ENCODE measurements around the gene SNRPA1. TPM values are rescaled to one million over a fixed set of nuclear protein-coding genes. Genes with fewer than 3 reads are reported as not detected.
A peak's percentile ranks its signal among the peaks of the same experiment; 100 is the strongest.
"Not testable (repeated sequence)": the region's sequence is repeated elsewhere in the genome, so short reads cannot be mapped to it uniquely, and the experiment has no call there.

The SNRPA1 gene
- total RNA-seq, 4 donors from 2014 or later: 28.4 to 50.6 (median 40.0) TPM

- TF ChIP-seq EP300 (IDR thresholded peaks at IDR 0.05) (no peak), CTCF (IDR thresholded peaks at IDR 0.05) (peak; percentile 38 to 66 (median 44)), POLR2A (IDR thresholded peaks at IDR 0.05) (no peak)
- WGBS, 2 donors: 72 to 76% methylated on average over 8 of the region's 8 CpGs
- no peak overlapping the region for H3K4me3 ChIP-seq
- no peak overlapping the region for H3K27ac ChIP-seq
- H3K4me1 ChIP-seq: peaks cover 0 to 49% (median 16%) of the 10 kb centered on the region in 4 donors
- no peaks in the 10 kb centered on the region for H3K27me3 ChIP-seq
- DNase-seq (ENCODE audit: low spot score in 2 of 2): peak in 1 of 2 donors; percentile 33
- no peaks in the 10 kb centered on the region for H3K9me3 ChIP-seq
- H3K36me3 ChIP-seq: peaks cover 0 to 68% (median 11%) of the 10 kb centered on the region in 3 donors
These were observed 6.0 kb downstream of the SNRPA1 start for GRCh38 chr15:101288905-101289513.

GRCh38 chr15:101287342-101287741, 7.7 kb downstream of the SNRPA1 start:
- WGBS, 2 donors: 92 to 93% methylated on average over 6 of the region's 6 CpGs
- DNase-seq (ENCODE audit: low spot score in 2 of 2); H3K4me3 ChIP-seq; H3K27ac ChIP-seq; H3K27me3 ChIP-seq; H3K9me3 ChIP-seq: not testable (repeated sequence)
- H3K36me3 ChIP-seq: peaks cover 0 to 85% (median 11%) of the 10 kb centered on the region in 3 donors
- H3K4me1 ChIP-seq: peaks cover 0 to 32% (median 2%) of the 10 kb centered on the region in 4 donors

- Histone ChIP-seq H3K4me3 (no peak overlapping the region), H3K27me3 (no peaks in the 10 kb centered on the region), H3K9me3 (no peaks in the 10 kb centered on the region), H3K36me3 (peaks cover 0 to 92% (median 11%) of the 10 kb centered on the region in 3 donors), H3K27ac (no peak overlapping the region), H3K4me1 (peaks cover 0 to 25% (median 0%) of the 10 kb centered on the region in 4 donors)
- 80 to 82% methylated on average over 9 of the region's 9 CpGs for WGBS, 2 donors
- no peak for DNase-seq (ENCODE audit: low spot score in 2 of 2)
- no peak for TF ChIP-seq CTCF (IDR thresholded peaks at IDR 0.05)
- no peak for TF ChIP-seq EP300 (IDR thresholded peaks at IDR 0.05)
These were observed 8.5 kb downstream of the SNRPA1 start for GRCh38 chr15:101286471-101287114.

GRCh38 chr15:101283931-101284330, 11.1 kb downstream of the SNRPA1 start:
- Histone ChIP-seq H3K4me3 (no peak overlapping the region), H3K27ac (no peak overlapping the region), H3K27me3 (no peaks in the 10 kb centered on the region), H3K36me3 (peaks cover 0 to 91% (median 11%) of the 10 kb centered on the region in 3 donors), H3K9me3 (no peaks in the 10 kb centered on the region), H3K4me1 (peaks cover 0 to 11% (median 0%) of the 10 kb centered on the region in 4 donors)
- DNase-seq (ENCODE audit: low spot score in 2 of 2): no peak
- no peak for TF ChIP-seq EP300 (IDR thresholded peaks at IDR 0.05)
- TF ChIP-seq CTCF (IDR thresholded peaks at IDR 0.05): no peak
- no peak for TF ChIP-seq POLR2A (IDR thresholded peaks at IDR 0.05)
- 75 to 89% methylated on average over 6 of the region's 6 CpGs for WGBS, 2 donors

GRCh38 chr15:101280007-101280406, 15.0 kb downstream of the SNRPA1 start:
- no peak for DNase-seq (ENCODE audit: low spot score in 2 of 2)
- 95 to 100% methylated on average over 2 of the region's 2 CpGs for WGBS, 2 donors
- H3K4me3 ChIP-seq: no peak overlapping the region
- H3K36me3 ChIP-seq: peaks cover 0 to 57% (median 4%) of the 10 kb centered on the region in 3 donors
- H3K27ac ChIP-seq: no peak overlapping the region
- no peak for TF ChIP-seq POLR2A (IDR thresholded peaks at IDR 0.05)
- no peak for TF ChIP-seq EP300 (IDR thresholded peaks at IDR 0.05)
- no peak for TF ChIP-seq CTCF (IDR thresholded peaks at IDR 0.05)
- no peaks in the 10 kb centered on the region for H3K27me3 ChIP-seq
- peaks cover 0 to 22% (median 15%) of the 10 kb centered on the region in 4 donors for H3K4me1 ChIP-seq
- H3K9me3 ChIP-seq: no peaks in the 10 kb centered on the region
